ENCODE measurements around the gene DSG2.

DNA sequence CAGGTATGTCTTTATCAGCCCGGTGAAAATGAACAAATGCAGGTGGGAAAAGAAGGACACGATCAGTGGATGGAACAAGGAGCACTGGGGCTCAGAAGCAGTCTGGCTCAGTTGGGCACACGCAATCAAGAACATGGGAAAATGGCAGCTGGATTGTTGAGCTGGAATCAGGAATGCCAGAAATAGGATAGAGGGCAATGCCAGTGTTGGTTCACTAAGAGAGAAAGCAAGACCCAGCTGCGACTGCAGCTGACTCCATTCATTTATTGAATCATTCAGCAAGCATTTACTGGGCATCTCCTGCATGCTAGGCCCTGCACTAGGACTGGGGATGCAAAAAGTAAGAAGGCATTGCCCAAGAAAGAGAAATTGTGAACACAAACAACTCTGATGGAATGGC lies 80.1 kb downstream of the DSG2 start:
- TF ChIP-seq, protein P1, sequence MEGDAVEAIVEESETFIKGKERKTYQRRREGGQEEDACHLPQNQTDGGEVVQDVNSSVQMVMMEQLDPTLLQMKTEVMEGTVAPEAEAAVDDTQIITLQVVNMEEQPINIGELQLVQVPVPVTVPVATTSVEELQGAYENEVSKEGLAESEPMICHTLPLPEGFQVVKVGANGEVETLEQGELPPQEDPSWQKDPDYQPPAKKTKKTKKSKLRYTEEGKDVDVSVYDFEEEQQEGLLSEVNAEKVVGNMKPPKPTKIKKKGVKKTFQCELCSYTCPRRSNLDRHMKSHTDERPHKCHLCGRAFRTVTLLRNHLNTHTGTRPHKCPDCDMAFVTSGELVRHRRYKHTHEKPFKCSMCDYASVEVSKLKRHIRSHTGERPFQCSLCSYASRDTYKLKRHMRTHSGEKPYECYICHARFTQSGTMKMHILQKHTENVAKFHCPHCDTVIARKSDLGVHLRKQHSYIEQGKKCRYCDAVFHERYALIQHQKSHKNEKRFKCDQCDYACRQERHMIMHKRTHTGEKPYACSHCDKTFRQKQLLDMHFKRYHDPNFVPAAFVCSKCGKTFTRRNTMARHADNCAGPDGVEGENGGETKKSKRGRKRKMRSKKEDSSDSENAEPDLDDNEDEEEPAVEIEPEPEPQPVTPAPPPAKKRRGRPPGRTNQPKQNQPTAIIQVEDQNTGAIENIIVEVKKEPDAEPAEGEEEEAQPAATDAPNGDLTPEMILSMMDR (IDR thresholded peaks at IDR 0.05; ENCODE audit: insufficient read depth, low read length): no peak
- TF ChIP-seq, protein P2, sequence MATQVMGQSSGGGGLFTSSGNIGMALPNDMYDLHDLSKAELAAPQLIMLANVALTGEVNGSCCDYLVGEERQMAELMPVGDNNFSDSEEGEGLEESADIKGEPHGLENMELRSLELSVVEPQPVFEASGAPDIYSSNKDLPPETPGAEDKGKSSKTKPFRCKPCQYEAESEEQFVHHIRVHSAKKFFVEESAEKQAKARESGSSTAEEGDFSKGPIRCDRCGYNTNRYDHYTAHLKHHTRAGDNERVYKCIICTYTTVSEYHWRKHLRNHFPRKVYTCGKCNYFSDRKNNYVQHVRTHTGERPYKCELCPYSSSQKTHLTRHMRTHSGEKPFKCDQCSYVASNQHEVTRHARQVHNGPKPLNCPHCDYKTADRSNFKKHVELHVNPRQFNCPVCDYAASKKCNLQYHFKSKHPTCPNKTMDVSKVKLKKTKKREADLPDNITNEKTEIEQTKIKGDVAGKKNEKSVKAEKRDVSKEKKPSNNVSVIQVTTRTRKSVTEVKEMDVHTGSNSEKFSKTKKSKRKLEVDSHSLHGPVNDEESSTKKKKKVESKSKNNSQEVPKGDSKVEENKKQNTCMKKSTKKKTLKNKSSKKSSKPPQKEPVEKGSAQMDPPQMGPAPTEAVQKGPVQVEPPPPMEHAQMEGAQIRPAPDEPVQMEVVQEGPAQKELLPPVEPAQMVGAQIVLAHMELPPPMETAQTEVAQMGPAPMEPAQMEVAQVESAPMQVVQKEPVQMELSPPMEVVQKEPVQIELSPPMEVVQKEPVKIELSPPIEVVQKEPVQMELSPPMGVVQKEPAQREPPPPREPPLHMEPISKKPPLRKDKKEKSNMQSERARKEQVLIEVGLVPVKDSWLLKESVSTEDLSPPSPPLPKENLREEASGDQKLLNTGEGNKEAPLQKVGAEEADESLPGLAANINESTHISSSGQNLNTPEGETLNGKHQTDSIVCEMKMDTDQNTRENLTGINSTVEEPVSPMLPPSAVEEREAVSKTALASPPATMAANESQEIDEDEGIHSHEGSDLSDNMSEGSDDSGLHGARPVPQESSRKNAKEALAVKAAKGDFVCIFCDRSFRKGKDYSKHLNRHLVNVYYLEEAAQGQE (IDR thresholded peaks at IDR 0.05; ENCODE audit: insufficient replicate concordance, low read depth): no peak
- TF ChIP-seq POLR2AphosphoS5 (IDR thresholded peaks at IDR 0.05; ENCODE audit: low read depth): no peak
